ENCODE results near the gene CD151. TPM values are rescaled to one million over a fixed set of nuclear protein-coding genes. Genes with fewer than 3 reads are reported as not detected.

The CD151 gene
- total and polyA plus RNA-seq, 2 experiments from 2014 or later, result 248 to 356 TPM

DNA sequence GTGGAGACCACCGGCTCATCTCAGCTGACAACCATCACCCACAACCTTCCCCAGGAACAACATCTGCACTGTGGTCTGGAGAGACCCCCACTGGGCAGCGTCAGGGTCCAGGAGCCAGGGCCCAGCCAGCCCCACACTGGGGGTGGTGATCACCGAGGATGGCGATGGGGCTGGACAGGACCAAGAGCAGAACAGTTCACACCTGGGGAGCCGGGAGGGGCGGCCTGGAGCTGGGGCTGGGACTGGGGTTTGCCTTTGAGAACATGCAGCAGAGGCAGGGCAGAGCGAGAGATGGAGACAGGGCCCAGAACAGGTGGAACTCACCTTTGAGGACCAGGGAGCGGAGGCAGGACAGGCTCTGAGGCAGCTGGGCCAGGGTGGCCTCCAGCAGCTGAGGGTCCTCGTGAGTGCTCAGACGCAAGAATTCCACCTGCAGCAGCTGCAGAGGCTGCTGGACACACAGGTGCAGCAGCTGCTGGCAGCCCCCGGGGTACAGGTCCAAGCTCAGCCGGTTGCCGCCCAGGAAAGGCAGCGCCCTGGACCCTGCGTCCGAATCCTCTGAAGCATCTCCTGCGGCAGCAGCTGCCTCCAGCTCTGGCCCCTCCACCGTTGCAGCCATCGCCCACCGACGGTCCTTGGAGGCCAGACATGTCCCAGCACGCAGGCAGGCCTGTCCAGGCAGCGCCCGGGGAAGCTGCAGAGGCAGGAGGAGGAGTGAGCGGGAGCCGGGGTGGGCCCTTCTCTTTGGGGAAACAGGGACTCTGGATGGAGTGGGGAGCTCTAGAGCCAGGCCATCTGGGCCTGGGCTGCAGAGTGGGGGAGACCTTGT is 28.8 kb upstream of the CD151 start:
- Histone ChIP-seq H3K27ac (peak overlapping the region; percentile 27), H3K79me2 (peaks cover 23% of the 10 kb centered on the region), H4K20me1 (ENCODE audit: insufficient read depth, poor library complexity, severe bottlenecking) (no peaks in the 10 kb centered on the region), H3K4me1 (ENCODE audit: insufficient read depth) (peaks cover 3% of the 10 kb centered on the region), H3K4me2 (peak overlapping the region; percentile 98), H3K36me3 (replicated peaks; ENCODE audit: insufficient read depth, low read depth) (no peaks in the 10 kb centered on the region), H3K4me3 (no peak overlapping the region), H3K27me3 (no peaks in the 10 kb centered on the region), H3K9me2 (replicated peaks; ENCODE audit: insufficient read depth) (no peaks in the 10 kb centered on the region), H3K9me3 (ENCODE audit: low read depth) (no peaks in the 10 kb centered on the region), H2AFZ (no peak overlapping the region)
- WGBS (ENCODE audit: low lambda C conversion rate, missing lambda C conversion rate), result 73% methylated on average over 25 of the region's 26 CpGs
- DNase-seq (ENCODE audit: low spot score), result no peak
- TF ChIP-seq EZH2phosphoT487 (IDR thresholded peaks at IDR 0.05; ENCODE audit: low read depth, severe bottlenecking, unreplicated experiment) (no peak), CTCF (IDR thresholded peaks at IDR 0.05; ENCODE audit: poor library complexity) (no peak), EZH2 (IDR thresholded peaks at IDR 0.05; ENCODE audit: borderline replicate concordance) (no peak)

DNA sequence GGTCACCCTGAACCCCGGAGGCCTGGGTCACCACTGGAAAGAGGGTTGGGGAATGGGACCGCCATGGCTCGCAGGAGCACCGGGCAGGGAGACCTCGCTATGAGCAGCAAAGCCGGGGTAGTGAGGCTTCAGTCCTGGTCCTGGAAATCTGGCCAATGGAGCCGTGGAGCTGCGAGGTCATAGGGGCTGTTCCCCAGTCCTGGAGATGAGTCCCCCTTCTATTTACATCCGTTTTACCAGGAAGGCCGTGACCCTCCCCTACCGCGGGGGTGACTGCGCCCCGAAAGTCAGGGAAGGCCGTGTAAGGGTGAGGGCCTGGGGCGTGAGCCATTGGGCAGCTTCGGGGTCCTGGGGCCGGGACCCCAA is 28.2 kb upstream of the CD151 start:
- Histone ChIP-seq H3K36me3 (replicated peaks; ENCODE audit: insufficient read depth, low read depth) (no peaks in the 10 kb centered on the region), H3K4me3 (peak overlapping the region; percentile 34), H3K9me2 (replicated peaks; ENCODE audit: insufficient read depth) (no peaks in the 10 kb centered on the region), H3K27me3 (no peaks in the 10 kb centered on the region), H4K20me1 (ENCODE audit: insufficient read depth, poor library complexity, severe bottlenecking) (no peaks in the 10 kb centered on the region), H3K27ac (peak overlapping the region; percentile 27), H3K4me2 (peak overlapping the region; percentile 98), H2AFZ (peak overlapping the region; percentile 30), H3K4me1 (ENCODE audit: insufficient read depth) (peaks cover 3% of the 10 kb centered on the region), H3K79me2 (peaks cover 24% of the 10 kb centered on the region), H3K9me3 (ENCODE audit: low read depth) (no peaks in the 10 kb centered on the region)
- TF ChIP-seq CTCF (IDR thresholded peaks at IDR 0.05; ENCODE audit: poor library complexity) (no peak), EZH2phosphoT487 (IDR thresholded peaks at IDR 0.05; ENCODE audit: low read depth, severe bottlenecking, unreplicated experiment) (no peak), EZH2 (IDR thresholded peaks at IDR 0.05; ENCODE audit: borderline replicate concordance) (no peak)
- DNase-seq (ENCODE audit: low spot score), result no peak
- 40% methylated on average over 18 of the region's 18 CpGs for WGBS (ENCODE audit: low lambda C conversion rate, missing lambda C conversion rate)

GRCh38 chr11:808427-809286 is 24.1 kb upstream of the CD151 start:
- Histone ChIP-seq H3K4me3 (peak overlapping the region; percentile 38), H3K4me2 (peak overlapping the region; percentile 89), H3K9me3 (ENCODE audit: low read depth) (no peaks in the 10 kb centered on the region), H3K79me2 (peaks cover 47% of the 10 kb centered on the region), H2AFZ (peak overlapping the region; percentile 44), H3K27me3 (no peaks in the 10 kb centered on the region), H3K4me1 (ENCODE audit: insufficient read depth) (peaks cover 10% of the 10 kb centered on the region), H3K9me2 (replicated peaks; ENCODE audit: insufficient read depth) (no peaks in the 10 kb centered on the region), H3K36me3 (replicated peaks; ENCODE audit: insufficient read depth, low read depth) (no peaks in the 10 kb centered on the region), H4K20me1 (ENCODE audit: insufficient read depth, poor library complexity, severe bottlenecking) (peaks cover 22% of the 10 kb centered on the region), H3K27ac (peak overlapping the region; percentile 96)
- TF ChIP-seq EZH2phosphoT487 (IDR thresholded peaks at IDR 0.05; ENCODE audit: low read depth, severe bottlenecking, unreplicated experiment) (no peak), CTCF (IDR thresholded peaks at IDR 0.05; ENCODE audit: poor library complexity) (no peak), EZH2 (IDR thresholded peaks at IDR 0.05; ENCODE audit: borderline replicate concordance) (no peak)
- 37% methylated on average over 36 of the region's 36 CpGs for WGBS (ENCODE audit: low lambda C conversion rate, missing lambda C conversion rate)
- DNase-seq (ENCODE audit: low spot score), result no peak
